8988T (cell line): Measurements from ENCODE around the gene TH.

Source experiments
- DNase-seq: peaks from one replicate; pipeline ENCODE4 v3.0.0; 2011

TH gene

DNA sequence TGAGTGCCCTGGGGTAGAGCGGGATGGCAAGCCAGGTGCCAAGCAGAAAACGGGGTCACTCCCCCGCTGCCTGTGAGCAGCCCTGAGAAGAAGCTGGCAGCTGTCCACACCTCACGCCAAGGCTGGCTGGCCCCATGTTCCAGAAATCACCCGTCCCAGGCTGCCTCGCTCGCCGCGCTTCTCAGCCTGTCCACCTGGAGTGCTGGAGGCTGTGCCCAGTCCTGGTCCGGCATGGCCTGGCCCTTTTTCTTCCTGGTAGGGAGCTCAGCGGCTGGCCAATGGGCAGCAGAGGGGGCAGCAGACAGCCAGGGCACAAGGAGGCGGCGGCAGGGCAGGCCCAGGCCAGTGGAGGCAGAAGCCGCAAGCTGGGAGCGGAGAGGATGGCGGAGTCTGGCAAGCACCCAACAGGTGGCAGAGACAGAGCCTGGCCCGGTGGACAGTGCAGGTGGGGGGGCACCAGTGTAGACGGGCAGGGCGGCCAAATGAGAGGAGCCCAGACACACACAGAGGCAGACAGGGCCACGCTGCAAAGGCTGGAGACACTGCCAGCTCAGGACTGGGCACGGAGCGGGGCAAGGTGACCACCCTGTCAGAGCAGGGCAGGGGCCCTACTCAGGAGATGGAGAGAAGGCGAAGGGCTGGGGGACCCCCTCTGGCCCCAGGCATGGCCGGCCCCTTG lies 37.2 kb upstream of the TH start:
- DNase-seq: no peak

DNA sequence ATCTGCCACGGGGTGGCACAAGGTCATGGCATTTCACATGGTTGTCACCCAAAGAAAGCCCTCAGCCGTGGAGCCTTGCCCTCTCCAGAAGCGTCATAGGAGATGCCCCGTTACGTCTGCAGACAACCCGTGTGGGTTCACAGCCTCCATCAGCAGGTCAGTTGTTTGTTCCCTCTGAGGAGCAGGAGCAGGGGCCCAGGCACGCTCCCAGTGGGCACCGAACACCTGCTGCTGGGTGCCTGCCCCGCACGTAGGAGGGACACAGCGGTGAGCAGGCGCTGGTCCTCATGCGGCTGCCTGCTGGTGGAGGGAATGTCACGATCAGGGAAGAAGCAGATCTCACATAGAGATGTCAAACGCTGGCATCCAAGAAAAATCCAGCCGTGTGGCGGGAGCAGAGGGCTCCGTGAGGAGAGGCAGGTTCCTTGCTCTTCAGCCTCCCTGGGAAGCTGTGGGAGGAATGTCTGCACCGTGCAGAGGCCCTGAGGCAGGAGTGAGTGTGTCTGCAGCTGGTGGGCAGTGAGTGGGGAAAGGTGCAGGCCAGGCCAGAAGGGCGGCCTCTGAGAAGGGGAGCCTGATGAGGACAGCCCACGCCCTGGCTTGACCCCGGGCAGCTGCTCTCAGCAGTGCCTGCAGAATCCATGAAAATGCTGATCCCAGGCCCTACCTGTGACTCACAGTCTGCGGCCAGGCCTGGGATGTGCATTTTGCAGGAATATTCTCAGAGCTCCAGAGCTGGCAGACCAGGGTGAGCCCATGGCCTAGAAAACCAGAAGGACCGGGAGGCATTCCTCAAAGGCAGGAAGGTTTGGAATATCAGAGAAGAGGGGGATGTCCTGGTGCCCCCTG lies 36.4 kb upstream of the TH start:
- DNase-seq: no peak

DNA sequence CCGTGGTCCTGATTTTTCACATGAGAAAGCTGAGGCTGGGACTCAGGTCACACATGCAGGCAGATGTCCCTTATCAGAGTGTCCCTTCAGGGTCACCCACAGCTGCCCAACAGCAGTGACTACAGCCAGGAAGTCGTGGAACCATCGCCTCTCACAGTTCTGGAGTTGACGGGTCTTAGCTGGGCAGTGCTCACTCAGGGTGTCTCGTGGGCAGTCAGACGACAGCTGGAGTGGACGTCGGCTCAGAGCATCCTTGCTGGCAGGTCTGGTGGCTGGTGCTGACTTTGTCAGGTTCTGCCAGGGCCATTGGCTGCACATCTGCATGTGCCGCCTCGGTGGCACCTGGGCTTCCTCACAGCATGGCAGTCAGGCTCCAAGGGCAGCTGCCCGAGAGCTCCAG lies 35.6 kb upstream of the TH start:
- no peak for DNase-seq

DNA sequence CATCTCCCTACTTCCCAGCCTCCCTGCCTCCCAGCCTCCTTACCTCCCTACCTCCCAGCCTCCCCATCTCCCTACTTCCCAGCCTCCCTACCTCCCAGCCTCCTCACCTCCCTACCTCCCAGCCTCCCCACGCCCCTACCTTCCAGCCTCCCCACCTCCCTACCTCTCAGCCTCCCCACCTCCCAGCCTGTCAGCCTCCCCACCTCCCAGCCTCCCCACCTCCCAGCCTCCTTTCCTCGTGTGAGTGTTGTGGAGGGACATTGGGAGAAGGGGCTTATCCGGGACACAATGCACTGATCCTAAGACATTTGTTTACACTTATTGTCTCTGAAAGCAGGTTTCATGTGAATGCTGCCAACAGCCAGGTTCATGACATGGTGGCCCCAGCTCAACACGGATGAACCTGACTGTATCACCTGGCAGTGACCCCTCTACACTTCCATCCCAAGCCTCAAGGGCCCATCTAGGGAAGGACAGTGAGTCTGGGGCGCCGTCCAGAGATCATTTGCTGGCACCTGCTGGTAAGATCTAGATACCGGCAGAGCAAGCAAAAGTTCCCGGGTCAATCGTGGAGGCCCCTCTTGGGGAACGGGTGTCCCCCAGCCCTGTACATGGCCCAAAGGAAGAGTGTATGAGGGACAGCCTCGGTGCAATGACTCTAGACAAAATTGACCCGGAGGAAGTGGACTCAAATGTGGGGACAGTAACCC lies 34.5 kb upstream of the TH start:
- DNase-seq: no peak

DNA sequence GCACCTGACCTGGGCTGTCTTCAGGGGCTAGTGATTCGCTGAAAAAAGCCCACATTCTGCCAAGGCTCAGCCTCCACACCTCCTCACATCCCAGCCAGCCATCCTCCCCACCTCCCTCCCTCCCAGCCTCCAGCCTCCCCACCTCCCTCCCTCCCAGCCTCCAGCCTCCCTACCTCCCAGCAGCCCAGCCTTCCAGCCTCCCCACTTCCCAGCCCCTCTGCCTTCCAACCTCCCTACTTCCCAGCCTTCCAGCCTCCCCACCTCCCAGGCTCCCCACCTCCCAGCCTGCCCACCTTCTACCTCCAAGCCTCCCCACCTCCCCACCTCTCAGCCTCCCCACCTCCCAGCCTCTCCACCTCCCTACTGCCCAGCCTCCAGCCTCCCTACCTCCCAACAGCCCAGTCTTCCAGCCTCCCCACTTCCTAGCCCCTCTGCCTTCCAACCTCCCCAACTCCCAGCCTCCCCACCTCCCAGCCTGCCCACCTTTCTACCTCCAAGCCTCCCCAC lies 33.7 kb upstream of the TH start:
- DNase-seq: no peak

DNA sequence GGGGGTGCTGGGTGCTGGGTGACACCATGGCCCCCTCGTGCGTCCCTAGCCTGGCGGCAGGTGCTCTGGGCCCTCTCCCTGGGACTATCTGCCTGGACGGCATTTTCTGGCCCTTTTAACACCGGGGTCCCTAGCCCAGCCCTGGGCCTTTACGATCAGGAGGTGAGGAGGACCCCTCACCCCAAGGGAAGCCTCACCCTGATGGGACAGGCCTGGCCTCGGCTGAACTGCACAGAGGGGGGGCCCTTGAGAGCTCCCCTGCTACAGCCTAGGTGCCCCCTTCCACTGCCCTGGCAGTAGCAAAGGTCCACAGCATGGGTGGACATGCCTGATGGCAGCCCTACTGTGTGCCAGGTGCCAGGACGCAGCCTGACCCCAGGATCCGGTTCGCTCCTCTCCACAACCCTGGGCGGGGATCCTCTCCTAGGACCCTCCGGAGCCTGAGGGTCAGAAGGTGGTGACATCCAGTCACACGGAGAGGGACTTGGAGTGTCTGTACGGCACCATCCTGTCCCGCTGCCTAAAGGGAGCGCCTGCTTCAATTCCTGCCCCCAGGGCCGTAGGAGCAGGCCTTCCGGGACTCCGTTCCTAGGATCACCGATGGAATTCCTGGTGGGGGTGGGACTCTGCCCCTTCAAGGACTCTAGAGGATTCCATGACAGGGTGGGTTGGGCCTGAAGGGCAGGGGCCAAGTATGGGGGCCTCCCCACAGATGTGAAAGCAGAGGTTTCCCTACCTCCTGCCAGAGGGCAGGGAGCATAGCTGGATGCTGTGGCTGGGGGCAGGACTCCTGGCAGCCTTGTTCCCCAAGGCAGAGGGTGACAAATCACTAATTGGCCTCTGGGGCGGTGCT lies 33.0 kb upstream of the TH start:
- no peak for DNase-seq

DNA sequence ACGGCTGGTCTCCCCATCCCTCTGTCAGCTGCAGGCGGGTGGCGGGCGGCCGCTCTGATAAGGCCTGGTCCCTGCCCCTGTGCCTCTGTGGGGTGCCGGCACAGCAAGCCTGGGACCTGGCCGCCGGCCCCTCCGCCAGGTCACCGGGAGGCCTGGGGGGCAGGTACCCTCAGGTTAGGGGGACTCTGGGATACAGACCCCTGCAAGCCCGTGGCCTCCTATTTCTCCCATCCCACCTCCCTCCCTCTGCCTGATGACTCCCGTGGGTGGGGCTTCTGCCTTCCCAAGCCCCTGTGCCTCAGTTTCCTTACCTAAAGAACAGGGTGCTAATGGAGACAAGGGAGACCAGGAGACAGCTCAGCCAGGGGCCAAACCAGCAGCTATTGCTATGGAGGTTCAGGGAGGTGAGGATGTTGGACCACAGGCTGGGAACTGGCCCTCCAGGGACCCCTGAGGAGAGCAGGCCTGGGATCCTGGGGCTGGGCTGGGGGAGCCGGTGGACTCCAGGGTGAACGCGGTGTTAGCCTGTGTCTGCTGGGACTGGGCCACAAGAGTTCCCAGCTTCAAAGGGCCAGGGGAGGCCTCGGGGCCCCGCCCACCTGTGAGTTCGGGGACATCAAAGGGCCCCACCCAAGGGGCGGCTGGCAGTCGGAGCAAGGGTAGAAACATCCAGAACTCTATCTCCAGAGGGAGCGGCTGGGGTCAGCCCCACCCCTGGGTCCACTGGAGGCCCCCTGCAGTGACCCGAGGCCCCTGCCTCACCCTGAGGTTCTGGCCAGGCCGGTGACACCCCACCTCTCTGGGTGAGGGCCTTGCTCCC lies 32.0 kb upstream of the TH start:
- DNase-seq: no peak

DNA sequence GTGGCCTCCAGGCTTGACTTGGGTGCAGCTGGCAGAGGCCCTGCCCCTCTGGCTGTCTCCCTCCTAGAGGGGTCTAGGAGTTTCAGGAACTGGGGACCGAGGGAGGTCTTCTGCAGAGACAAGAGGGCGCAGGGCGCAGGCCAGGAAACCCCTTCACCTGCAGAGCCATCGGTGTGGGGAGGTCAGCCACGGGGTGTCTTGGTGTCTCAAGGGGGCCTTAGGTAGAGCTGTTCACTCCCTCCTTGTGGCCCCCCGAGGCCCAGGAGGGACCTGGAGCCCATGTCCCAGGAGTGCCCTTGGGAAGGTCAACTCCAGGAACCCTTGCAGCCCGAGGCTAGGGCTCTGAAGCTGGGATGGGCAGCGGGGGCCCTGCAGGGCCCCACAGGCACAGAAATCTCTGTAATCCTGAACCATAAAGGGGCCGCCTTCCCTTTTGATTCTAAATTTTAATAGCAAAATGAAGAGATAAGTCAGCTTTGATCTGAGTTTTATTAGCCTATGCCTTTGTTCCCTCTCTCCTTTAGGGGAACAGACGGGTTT lies 31.4 kb upstream of the TH start:
- no peak for DNase-seq

DNA sequence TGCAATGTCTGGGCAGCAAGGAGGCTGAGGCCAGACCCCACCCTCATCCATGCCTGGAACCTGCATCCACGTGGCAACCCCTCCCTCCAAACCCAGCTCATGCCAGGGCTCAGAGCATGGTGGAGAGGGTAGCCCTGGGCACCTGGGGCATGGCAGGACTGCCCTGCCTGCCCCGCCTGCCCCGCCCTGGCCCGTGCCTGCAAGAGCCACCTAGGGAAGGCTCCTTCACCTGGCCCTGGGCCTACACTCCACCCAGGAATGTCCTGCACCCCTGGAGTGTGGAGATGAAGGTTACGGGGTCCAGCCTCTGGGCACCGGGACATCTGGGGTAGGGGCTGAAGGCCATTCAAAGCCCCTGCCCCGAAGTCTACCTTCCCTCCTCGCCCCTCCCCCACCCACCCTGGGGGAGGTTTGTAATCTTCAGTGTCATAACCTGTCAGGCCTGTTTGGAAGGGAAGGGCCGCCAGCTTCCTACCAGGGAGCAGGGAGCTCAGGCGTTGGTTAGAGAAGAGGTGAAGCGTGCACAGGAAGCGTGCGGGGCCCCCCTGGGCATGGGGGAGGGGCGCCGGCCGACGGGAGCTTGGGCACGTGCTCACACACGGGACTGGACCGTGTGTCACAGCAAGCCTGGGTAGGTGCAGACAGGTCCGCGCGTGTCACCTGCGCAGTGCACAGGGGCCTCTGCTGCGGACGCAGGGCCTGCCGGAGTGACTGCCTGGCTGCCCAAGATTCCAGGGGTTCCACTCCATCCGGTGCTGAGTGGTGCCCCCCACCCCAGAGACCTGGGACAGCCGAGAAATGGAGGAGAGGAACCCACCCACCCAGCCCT lies 30.7 kb upstream of the TH start:
- no peak for DNase-seq

DNA sequence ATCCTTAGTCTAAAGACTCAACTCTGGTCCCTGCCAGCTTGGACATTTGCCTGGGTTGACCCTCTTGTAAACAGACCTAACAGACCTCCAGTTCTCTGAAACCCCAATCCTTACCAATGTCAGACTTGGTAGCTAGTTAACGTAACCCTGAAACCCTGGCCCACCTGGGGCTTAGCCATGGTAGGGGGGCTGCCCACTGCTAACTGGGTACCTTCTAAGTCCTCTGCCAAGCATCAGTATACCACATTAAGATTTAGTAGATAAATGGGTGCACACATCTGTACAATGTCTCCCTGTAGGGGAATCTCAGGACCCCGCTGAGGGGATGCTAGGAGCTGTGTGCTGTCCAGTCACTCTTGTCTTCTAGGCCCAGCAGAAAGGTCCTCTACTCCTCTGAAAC lies 29.9 kb upstream of the TH start:
- DNase-seq: no peak

DNA sequence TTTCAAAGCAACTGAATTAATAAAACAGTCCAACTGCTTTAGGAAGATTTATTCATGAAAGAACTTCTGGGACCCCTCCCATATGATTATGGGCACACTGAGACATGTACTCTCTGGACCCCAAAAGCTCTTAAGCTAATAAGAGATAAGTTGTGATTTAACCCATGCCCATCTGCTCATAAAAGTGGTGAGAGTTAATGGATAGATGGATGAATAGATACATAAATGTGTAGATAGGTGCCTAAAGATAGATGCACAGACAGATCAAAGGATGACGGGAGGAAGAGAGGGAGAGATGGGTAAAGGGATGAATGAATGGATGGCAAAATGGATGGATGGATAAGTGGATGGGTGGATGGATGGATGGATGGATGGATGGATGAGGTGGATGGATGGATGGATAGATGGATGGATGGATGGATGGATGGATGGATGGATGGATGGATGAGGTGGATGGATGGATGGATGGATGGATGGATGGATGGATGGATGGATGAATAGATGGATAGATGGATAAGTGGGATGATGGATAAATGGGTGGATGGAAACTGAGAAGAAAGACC lies 29.4 kb upstream of the TH start:
- no peak for DNase-seq

DNA sequence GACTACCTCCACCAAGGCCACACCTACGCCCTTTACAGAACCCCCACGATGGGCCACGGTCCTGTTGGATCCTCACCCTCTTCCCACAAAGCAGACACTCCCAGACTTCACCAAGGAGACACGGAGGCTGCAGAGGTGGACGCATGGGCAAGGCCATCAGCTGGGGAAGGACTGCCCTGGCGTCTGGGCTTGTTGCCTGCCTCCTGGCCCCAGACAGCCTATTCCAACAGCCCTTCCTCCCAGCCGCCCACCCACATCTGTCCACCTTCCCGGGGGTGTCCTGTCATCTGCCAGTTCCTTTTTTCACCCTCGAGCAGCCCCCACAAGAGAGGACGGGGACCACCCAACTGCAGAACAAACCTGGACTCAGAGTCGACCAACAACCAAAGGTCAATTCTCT lies 28.9 kb upstream of the TH start:
- DNase-seq: no peak

DNA sequence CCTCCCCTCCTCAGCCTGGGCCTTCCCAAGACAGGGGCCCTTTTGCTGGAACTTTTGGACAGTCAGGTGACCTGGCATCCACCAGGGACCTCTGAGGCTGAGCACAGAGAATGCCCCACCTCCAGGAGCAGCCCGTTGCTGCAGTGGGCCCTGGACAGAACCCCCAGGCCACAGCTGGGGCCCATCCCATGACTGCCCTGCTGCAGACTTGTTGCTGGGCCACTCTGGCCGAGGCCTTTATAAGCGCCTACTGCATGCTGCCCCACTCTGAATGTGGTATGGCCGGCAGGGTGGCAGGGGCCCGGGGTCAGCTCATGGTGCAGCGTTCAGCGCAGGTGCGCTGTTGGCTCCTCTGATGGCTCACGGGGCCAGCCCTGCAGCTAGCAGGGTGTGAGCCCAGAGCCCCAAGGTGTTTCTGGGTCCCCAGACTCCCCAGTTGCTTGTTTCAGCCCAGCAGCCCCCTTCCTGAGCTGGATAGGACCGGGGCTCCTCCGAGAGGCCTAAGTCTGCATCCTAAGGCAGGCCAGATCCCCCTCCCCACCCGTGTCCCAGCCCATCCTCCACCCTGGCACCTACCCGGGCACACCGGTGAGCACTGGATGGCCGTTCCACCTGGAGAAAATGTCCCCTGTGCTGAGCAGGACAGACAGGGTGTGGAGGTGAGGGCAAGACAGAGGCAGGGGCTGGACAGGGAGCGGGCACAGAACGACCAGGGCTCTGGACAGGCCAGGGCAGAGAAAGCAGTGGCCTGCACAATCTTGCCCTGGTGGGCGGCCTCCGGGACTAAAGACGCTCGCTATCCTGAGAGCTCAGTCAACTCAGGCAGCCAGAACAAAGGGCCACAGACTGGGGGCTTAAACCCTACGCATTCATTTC lies 28.1 kb upstream of the TH start:
- DNase-seq: no peak

DNA sequence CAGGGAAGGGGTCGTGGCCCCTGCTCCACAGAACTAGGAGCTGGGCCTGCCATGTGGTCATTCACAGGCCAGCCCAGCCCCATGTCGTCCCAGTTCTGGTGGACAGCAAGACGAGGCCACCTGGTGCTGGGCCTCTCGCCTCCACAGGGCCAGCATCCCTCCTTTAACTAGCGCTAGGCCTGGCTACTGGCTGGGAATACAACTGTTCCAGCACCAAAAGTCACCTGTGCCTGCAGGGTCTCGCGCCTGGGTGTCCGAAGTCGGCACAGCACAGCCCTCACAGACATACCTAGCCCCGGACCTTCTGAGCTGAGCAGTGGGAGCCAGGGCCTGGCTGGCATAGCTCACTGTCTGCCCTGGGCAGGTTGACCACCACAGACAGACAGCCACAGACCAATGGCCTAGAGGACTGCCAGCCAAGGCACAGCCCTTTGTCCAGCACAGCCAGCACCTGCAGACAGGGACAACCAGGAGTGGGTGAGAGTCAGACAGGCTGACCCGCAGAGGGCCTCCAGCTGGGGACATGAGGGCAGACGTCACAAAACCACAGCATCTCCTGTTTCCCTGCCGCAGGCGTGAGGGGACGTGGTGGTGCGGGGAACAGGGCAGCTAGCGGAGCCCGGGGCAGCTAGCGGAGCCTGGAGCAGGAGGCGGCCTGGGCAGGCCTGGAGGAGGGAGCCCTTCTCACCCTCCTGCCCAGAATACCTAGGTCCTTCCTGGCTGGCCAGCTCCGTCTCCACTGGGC lies 27.2 kb upstream of the TH start:
- DNase-seq: no peak

DNA sequence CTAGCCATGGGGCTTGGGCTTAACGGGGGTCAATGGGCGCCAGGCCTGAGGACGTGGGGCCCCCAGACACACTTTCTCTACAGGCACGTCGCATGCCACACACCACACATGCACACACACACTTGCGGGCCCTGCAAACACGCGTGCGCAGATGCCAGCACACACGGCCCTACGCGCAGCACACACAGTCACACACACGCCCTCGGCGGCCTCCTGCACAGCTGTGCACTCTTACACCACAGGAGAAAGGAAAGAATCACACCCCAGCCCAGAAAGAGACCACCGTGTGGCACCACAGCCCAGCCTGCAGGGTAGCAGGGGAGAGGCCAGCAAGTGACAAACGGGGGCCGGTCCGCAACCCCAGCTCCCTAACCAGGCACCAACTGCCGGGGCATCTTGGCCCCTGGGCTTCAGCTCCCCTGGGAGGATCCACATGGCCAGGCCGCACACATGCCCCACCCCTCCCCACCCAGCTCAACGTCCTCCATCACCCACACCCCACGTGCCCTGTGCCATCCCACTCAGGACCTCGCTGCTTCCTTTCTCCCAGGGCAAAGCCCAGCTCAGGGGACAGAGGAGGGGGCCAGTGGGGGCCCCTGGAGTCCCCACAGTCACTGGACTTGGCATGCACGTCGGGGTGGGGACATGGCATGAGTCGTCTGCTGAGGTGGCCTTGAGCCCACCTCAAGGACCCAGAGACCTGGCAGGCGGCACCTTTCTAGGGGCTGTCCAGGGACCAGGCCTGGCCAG lies 26.3 kb upstream of the TH start:
- no peak for DNase-seq

DNA sequence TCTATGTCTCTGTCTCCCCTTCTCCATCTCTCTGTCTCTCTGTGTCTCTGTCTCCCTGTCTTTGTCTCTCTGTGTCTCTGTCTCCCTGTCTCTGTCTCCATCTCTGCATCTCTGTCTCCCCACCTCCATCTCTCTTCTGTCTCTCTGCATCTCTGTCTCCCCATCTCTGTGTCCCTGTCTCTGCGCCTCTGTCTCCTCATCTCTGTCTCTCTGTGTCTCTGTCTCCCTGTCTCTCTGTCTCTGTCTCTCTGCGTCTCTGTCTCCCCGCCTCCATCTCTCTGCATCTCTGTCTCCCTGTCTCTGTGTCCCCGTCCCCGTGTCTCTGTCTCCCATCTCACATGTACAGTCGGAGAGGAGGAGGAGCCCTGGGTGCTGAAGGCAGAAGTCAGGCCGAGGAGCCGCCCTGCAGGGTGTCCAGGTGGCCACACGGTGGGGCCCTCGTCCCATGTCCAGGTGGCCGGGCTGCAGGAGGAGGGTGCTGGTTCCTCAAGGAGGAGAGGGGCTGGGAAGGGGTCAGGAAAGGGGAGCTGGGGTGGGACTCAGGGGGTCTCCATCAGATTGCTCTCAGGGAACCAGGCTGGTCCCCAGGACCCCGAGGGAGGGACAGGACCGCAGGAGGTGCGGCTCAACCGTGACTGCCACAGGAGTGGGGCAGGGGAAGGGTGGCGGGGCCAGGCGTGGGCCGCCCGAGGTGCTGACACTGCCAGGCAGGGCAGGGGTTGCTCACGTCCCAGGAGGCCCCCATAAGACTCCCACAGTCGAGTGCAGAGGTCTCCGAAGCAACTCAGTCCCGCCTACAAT lies 25.6 kb upstream of the TH start:
- peak; percentile 93 for DNase-seq

DNA sequence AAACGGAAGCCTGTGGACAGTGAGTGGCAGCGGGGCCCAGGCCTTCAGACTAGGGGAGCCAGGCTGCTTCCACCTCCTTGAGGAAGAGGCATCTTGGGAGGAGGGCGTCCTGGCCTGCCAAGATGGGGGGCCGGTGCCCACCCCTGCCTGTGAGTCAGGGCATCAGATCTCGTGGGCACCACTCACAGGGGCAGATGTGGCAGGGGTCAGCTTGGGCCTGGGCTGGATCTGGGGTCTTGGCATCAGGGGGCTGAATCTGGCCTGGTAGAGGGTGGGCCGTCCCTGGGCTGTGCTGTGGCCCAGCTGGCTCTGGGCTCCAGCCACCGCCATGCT lies 24.1 kb upstream of the TH start:
- DNase-seq: no peak
